Calu3 (cell line): Measurements from ENCODE around the gene SLC2A8. TPM values are rescaled to one million over a fixed set of nuclear protein-coding genes. Genes with fewer than 3 reads are reported as not detected.

Source experiments
- BruUV-seq: library from RNA; stranded (reverse); fragments of 400-500 nt; replicated peaks from 2 replicates; lab custom pipeline; 2021; lab: Mats Ljungman, UMichigan
- CTCF ChIA-PET: fragments of 300-600 bp; sonication (Branson Sonifier 250); formaldehyde crosslinking; loops from one replicate; lab custom pipeline; 2022; ENCODE audit warnings: antibody characterized with exemption; lab: Charles Lee
- DNase-seq: peaks from one replicate; pipeline ENCODE4 v3.0.0; 2022
- H3K27ac Mint-ChIP-seq: one replicate; pipeline ENCODE4 v1.8.0; 2022; ENCODE audit warnings: mixed read lengths; ENCODE audit not compliant: unreplicated experiment
- H3K27me3 Mint-ChIP-seq: one replicate; pipeline ENCODE4 v1.8.0; 2022; ENCODE audit warnings: mixed read lengths; ENCODE audit not compliant: unreplicated experiment
- H3K36me3 Mint-ChIP-seq: one replicate; pipeline ENCODE4 v1.8.0; 2022; ENCODE audit warnings: mild to moderate bottlenecking, moderate library complexity, mixed read lengths; ENCODE audit not compliant: insufficient read depth, unreplicated experiment
- H3K4me1 Mint-ChIP-seq: one replicate; pipeline ENCODE4 v1.8.0; 2022; ENCODE audit warnings: mild to moderate bottlenecking, low read depth, mixed read lengths; ENCODE audit not compliant: unreplicated experiment
- H3K4me3 Mint-ChIP-seq: one replicate; pipeline ENCODE4 v1.8.0; 2022; ENCODE audit warnings: mild to moderate bottlenecking, low read depth, moderate library complexity, mixed read lengths; ENCODE audit not compliant: unreplicated experiment
- H3K9me3 Mint-ChIP-seq: one replicate; pipeline ENCODE4 v1.8.0; 2022; ENCODE audit warnings: low read depth, mixed read lengths; ENCODE audit not compliant: unreplicated experiment
- intact Hi-C: fragments of 100-400 bp; cut with micrococcal nuclease; formaldehyde crosslinking; loops from one replicate; pipeline ENCODE4 v1.10.0; 2022; ENCODE audit not compliant: unreplicated experiment
- total RNA-seq: library from RNA; stranded (reverse); gene quantifications from 2 replicates; pipeline ENCODE4 v1.2.3, GENCODE V29; 2022
- TF ChIP-seq, protein P1 (sequence below): fragments of 200-600 bp; IDR thresholded peaks from one replicate; pipeline ENCODE4 v1.8.0; 2022; ENCODE audit warnings: antibody characterized with exemption; ENCODE audit not compliant: unreplicated experiment

Gene SLC2A8
- total RNA-seq, 1 experiment from 2014 or later, result 10.8 TPM

DNA sequence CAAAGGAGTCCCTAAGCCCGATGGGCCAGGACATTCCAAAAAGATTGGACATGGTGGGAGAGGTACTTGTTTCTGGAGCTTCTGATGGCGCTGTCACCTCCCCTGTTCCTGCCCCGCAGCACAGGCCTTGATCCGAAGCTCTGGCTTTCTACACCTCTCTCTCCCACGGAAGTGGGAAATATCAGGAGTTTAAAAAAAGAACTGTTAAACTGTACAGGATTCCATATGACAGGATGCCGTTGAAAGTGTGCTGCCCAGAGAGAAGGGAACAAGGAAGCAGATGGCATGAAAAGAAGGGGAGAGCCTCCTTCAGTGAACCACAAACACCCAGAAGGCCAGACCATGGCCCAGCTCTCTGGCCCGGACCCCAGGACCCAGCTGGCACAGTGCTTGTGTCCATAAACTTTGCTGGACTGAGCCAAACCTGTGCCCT lies 26.8 kb upstream of the SLC2A8 start:
- Mint-ChIP-seq H3K27ac (no peak overlapping the region), H3K4me1 (no peaks in the 10 kb centered on the region), H3K36me3 (no peaks in the 10 kb centered on the region), H3K9me3 (no peaks in the 10 kb centered on the region), H3K4me3 (no peak overlapping the region), H3K27me3 (peaks cover 27% of the 10 kb centered on the region)
- CTCF ChIA-PET, result no interaction called here
- no peak for DNase-seq
- intact Hi-C loops, result no loop called here
- TF ChIP-seq, protein P1, sequence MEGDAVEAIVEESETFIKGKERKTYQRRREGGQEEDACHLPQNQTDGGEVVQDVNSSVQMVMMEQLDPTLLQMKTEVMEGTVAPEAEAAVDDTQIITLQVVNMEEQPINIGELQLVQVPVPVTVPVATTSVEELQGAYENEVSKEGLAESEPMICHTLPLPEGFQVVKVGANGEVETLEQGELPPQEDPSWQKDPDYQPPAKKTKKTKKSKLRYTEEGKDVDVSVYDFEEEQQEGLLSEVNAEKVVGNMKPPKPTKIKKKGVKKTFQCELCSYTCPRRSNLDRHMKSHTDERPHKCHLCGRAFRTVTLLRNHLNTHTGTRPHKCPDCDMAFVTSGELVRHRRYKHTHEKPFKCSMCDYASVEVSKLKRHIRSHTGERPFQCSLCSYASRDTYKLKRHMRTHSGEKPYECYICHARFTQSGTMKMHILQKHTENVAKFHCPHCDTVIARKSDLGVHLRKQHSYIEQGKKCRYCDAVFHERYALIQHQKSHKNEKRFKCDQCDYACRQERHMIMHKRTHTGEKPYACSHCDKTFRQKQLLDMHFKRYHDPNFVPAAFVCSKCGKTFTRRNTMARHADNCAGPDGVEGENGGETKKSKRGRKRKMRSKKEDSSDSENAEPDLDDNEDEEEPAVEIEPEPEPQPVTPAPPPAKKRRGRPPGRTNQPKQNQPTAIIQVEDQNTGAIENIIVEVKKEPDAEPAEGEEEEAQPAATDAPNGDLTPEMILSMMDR, result no peak
- BruUV-seq, result no TSS peak

DNA sequence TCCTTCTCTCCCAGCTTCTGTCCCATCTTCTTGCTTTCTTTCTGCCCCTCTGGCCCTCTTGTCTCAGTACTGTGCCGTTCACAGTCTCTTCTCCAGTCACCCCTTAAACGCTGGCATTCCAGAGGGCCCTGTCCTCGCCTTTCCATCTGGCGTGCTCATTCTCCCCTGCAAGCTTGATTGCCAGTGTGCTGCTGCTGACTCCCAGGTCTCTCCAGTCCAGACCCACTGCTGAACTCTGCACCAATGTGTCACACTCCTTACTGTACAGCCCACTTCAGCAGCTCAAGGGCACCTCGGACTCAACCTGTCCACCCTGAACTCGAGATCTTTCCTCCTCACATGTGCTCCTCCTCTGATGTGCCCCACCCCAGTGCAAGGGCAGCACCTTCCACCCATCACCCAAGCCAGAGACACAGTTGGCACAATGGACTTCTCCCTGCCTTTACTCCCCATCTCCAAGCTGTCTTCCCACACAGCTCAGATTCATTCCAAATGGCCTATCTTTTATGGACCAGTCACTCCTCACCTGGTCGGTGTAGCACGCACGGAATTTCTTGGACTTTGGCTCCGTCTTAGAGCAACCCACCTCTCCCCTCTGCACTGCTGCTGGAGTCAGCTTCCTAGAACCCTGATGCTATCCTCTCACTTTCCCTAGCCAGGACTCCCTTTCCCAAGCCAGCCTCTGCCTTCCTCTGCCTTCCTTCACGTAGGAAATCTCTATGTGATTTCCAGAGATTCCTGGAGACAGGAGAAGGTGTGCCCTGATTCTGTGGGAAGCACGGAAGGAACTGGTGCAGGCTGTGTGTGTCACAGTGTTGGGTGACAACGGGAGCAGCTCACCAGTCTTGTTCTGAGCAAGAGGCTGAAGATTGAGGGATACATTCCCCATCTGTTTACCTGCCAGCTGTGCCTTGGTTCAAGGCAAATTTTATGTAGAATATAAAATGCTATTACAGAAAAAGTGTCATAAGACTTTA lies 26.0 kb upstream of the SLC2A8 start:
- TF ChIP-seq, protein P1, result no peak
- Mint-ChIP-seq H3K4me1 (no peaks in the 10 kb centered on the region), H3K4me3 (no peak overlapping the region), H3K27ac (no peak overlapping the region), H3K9me3 (no peaks in the 10 kb centered on the region), H3K27me3 (peaks cover 27% of the 10 kb centered on the region), H3K36me3 (no peaks in the 10 kb centered on the region)
- DNase-seq, result no peak
- CTCF ChIA-PET, result no interaction called here
- intact Hi-C loops, result no loop called here
- no TSS peak for BruUV-seq

DNA sequence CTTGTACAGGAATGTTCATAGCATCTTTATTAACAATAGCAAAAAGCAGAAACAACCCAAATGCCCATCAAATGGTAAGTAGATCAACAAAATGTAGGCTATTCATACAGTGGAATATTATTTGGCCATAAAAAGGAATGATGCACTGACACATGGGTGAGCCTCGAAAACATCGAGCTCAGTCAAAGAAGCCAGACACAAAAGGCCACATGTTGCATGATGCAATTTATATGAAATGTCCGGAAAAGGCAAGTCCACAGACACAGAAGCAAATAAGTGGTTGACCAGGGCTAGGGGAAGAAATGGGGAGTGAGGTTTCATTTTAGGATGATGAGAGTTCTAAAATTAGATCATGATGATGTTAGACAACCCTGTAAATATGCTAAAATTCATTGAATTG lies 16.5 kb upstream of the SLC2A8 start:
- DNase-seq, result no peak
- BruUV-seq, result no TSS peak
- CTCF ChIA-PET, result no interaction called here
- TF ChIP-seq, protein P1, result no peak
- peaks cover 8% of the 10 kb centered on the region for H3K4me1 Mint-ChIP-seq
- H3K27me3 Mint-ChIP-seq, result peaks cover 40% of the 10 kb centered on the region
- no peaks in the 10 kb centered on the region for H3K36me3 Mint-ChIP-seq
- H3K4me3 Mint-ChIP-seq, result no peak overlapping the region
- intact Hi-C loops, result no loop called here
- H3K27ac Mint-ChIP-seq, result no peak overlapping the region
- no peaks in the 10 kb centered on the region for H3K9me3 Mint-ChIP-seq

DNA sequence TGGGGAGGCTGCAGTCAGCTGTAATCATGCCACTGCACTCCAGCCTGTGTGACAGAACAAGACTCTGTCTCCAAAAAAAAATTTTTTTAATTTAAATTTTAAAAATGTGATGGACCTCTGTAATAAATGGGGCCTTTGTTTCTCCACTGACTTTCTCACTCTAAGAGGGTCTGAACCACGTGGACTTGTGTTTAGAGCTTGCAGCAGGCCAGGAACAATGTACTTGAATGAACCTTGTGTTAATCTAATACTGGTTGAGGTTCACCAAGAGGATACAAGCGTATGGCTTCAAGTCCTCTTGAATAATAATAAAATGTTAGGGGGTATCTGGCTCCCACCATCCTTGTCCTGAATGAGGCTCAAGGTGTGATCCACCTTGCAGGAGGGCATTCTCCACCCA lies 14.4 kb upstream of the SLC2A8 start:
- BruUV-seq, result no TSS peak
- intact Hi-C loops, result no loop called here

More for the DNA sequence above, 14.4 kb upstream of the SLC2A8 start:
- CTCF ChIA-PET, result no interaction called here
- peaks cover 8% of the 10 kb centered on the region for H3K4me1 Mint-ChIP-seq
- no peak overlapping the region for H3K4me3 Mint-ChIP-seq
- H3K27ac Mint-ChIP-seq, result no peak overlapping the region
- H3K27me3 Mint-ChIP-seq, result peaks cover 55% of the 10 kb centered on the region
- DNase-seq, result no peak
- no peaks in the 10 kb centered on the region for H3K36me3 Mint-ChIP-seq
- TF ChIP-seq, protein P1, result no peak
- H3K9me3 Mint-ChIP-seq, result no peaks in the 10 kb centered on the region
